Right ventricle myocardium inferior (tissue), 1 donor: ENCODE results near the gene RBM17. TPM values are rescaled to one million over a fixed set of nuclear protein-coding genes. Genes with fewer than 3 reads are reported as not detected.
"Not testable (repeated sequence)": the region's sequence is repeated elsewhere in the genome, so short reads cannot be mapped to it uniquely, and the experiment has no call there.

Source experiments
- ATAC-seq: fragments of 200-7000 bp; cut with Tn5 transposase; one replicate; pipeline ENCODE4 v1.9.1; 2020; ENCODE audit warnings: mild to moderate bottlenecking, moderate library complexity
- DNase-seq: peaks from one replicate; pipeline ENCODE4 v3.0.0; 2021; ENCODE audit errors: missing footprints
- intact Hi-C: fragments of 100-400 bp; cut with DNase I; formaldehyde crosslinking; loops from one replicate; pipeline ENCODE4 v1.11.0; 2022
- microRNA-seq: library from miRNA; unstranded; fragments of <30 nt; microRNA quantifications from one replicate; pipeline ENCODE4 v1.2.0, GENCODE V29; 2020
- total RNA-seq: library from RNA; stranded (reverse); fragmentation: NEBNext Ultra II Directional; extraction: Animal tissue kit (Norgen Biotek cat#: 25700); gene quantifications from one replicate; pipeline ENCODE4 v1.2.1, GENCODE V29; 2021
- donor health status: DM: no; HTN: yes; CAD: no; lungs with severe emphysema.

Gene RBM17
- total RNA-seq, 1 donor from 2014 or later = 65.7 TPM

GRCh38 chr10:6163364-6164270, 74.8 kb downstream of the RBM17 start:
- DNase-seq = peak; percentile 95
- ATAC-seq = peak; percentile 99
- intact Hi-C loops = loop anchor here (1.0 to 2.0 kb wide), 2 partner anchors 19 to 39 kb away; partner anchors contain the start of gene PFKFB3

- no peak for DNase-seq
- intact Hi-C loops = loop anchor here (1.0 kb wide), 1 partner anchor 38 kb away; the partner anchor contains the start of gene PFKFB3
- no peak for ATAC-seq
These were observed 75.6 kb downstream of the RBM17 start for GRCh38 chr10:6164271-6165095.

GRCh38 chr10:6165221-6165725, 76.4 kb downstream of the RBM17 start:
- DNase-seq = no peak
- ATAC-seq = no peak
- intact Hi-C loops = no loop called here

DNA sequence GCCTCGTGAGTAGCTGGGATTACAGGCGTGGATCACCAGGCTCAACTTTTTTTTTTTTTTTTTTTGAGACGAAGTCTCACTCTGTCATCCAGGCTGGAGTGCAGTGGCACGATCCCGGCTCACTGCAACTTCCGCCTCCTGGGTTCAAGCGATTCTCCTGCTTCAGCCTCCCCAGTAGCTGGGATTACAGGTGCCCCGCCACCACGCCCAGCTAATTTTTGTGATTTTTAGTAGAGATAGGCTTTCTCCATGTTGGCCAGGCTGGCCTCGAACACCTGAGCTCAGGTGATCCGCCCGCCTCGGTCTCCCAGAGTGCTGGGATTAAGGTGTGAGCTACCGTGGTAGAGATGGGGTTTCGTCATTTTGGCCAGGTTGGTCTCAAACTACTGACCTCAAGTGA, 77.1 kb downstream of the RBM17 start:
- ATAC-seq, DNase-seq, intact Hi-C loops: not testable (repeated sequence)

Small RNAs within 50 kb of the gene (microRNA-seq; reads per million reads assigned to microRNA genes)
- gene MIR3155A (not detected), gene MIR3155B (not detected)

Other genes starting within 250 kb of the RBM17 start
- gene ANKRD16, start 199.1 kb upstream of the RBM17 start, total RNA-seq = 2.5 TPM
- gene FBH1, start 198.8 kb upstream of the RBM17 start, total RNA-seq = 78.1 TPM
- 11.6 TPM for gene IL15RA, start 111.5 kb upstream of the RBM17 start, total RNA-seq
- gene IL2RA, start 26.7 kb upstream of the RBM17 start, total RNA-seq = 3.8 TPM
- gene PFKFB3, start 113.9 kb downstream of the RBM17 start, total RNA-seq = 28.1 TPM